D341Med (cell line): ENCODE data around the gene SPATA33.
A peak's percentile ranks its signal among the peaks of the same experiment; 100 is the strongest.

ENCODE experiments used
- DNase-seq: peaks from one replicate; pipeline ENCODE4 v3.0.0; 2012; ENCODE audit warnings: low spot score

Gene SPATA33

DNA sequence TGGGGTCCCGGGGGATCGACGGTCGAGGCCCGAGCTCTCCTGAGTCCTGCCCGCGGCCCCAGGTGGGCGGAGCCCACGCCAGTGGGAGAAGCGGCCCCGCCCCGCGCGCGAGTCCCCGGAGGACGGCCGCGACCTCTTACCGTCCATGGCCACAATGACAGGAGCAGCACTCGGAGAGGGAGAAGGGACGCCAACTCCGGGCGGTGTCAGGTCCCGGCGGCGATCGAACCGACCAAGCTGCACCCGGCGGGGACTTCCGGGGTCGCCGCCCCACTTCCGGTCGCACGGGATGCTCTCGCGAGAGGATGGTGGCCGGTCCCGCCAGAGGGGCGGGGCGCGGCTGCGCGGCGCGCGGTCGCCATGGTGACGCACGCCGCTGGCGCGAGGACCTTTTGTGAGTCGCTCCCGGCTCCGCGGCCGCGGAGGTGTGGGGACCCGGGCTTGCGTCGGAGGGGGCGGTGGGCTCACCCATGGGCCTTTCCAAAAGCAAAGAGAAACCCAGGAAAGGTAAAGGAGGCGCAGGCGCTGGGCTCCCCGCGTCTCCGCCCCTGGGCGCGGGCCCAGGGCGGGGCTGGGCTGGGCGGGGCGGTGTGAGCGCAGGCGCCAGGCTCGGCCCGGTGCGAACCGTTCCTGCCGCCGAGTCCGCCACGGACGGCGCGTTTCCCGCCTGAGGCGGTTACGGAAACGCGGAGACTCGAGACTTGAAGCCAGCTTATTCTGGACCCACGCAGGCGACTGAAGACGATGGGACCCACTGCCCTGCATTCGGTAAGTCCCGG lies at the start of gene SPATA33, which contains the start of gene CHMP1A:
Gene SPATA33 (plus strand): TSS at position 395 of the 779 bp plus-strand sequence. CDS start 76 bp downstream, at position 471.
Gene CHMP1A (minus strand): TSS at position 267 of the 779 bp plus-strand sequence. CDS start 120 bp downstream, at position 147.
- DNase-seq: peak; percentile 99

DNA sequence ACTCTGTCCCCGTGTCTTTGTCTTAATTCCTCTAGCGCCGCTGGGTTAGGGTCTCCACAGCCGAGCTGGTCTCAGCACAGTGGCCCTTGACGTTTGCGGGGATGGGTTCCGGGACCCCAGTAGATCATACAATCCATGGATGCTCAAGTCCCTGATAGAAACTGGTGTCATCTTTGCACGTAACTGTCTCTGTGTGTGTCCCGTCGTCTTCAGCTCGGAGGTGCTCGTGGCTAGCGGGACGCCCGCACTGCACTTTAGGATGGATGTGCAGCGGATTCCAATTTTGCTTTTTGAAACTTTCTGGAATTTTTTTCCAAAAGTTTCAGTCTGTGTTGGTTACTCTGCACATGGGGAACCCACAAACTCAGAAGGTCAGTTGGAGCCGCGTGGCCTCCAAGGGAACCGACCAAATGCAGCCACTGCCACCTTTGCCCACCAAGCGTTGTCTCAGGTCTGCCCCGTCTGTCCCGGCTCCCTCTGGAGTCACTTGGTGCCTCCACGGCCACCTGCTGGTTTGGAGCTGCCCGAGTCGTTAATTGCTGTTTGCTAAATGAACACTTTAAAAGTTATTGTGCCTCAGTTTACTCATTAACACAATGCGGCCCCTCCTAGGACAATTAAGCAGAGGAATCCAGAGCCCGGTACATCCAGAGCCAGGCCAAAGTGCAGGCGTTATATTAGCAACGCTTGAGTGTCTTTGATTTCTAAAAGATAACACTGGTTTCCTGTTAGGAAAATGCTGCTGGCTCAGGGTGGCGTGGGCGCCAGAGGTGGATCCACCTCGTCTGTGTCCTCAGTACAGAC lies 49.5 kb upstream of the SPATA33 start:
- no peak for DNase-seq

DNA sequence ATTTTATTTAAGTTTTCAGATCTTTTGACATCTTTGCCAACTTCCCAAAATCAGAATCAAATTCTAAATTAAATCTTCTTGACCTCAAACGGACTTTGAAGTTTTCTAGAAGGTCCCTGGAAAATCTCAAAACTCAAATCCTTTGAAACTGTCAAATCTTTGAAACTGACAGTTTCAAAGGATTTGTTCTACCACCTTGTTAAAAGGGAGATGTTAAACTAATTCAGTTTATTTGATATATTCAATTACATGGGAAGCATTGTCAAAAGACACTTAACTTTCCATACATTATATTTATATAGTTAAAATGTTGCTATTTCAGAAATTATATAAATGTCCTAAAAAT lies 47.6 kb upstream of the SPATA33 start:
- no peak for DNase-seq

DNA sequence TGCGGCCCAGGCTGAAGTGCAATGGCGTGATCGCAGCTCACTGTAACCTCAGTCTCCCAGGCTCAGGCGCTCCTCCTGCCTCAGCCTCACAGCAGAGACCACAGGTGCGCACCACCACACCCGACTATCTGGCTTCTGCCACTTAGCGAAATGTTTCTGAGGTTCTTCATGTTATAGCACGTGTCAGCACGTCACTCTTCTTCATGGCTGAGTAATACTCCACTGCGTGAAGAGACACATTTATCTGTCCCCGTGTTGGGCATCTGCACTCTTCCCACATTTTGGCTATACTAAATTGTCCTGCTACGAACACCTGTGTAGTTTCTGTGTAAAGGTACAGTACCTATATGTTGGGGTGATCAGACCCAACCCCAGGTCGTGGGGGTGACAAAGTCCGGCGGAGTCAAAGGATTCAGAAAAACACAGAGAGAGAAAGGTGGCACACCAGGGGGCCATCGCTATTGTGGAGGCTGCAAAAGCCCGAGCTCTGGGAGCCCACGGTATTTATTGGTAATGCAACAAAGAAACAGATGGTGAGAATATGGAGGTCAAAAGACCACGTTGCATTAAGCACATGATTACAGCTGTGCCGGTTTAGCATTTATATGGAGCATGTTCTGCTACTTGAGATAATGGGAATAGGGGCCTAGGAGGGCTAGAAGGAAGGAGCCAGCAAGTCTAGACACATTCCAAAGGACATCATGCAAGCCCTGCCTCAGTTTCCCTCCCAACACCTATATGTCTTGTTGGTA lies 45.0 kb upstream of the SPATA33 start:
- DNase-seq: no peak

DNA sequence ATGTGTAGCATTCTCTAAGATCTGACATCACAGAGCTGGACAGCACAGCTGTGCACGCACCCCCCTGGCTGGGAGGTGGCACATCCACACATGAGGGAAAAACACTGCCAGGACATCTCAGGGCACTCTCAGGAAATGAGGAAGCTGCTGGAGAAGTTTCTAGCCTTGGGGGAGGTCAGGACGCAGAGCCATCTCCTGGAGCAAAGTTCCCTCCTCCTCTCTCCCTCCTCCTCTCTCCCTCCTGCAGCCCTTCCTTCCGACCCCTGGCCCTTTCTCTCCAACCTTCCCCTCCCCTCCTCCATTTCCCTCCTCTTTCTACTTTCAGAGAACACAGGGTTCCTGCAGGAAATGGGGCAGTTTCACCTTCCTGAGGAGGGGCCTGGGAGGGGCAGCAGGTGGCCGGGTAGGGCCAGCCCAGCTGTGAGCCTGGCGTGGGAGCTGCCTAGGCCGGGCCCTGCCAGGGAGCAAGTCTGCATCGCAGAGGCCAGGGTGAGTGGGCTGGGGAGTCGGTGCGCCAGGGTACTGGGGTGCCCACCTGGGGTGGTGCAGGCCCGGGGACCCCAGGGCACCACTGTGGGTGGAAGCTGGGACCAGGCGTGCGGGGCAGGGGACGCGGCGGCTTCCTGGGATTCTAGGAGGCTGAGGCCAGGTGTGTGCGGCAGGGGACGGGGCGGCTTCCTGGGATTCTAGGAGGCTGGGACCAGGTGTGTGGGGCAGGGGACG lies 44.2 kb upstream of the SPATA33 start, which contains the start of gene DPEP1:
Gene DPEP1 (plus strand): TSS at position 412 of the 723 bp plus-strand sequence. CDS start 16,769 bp downstream, outside the sequence.
- no peak for DNase-seq

DNA sequence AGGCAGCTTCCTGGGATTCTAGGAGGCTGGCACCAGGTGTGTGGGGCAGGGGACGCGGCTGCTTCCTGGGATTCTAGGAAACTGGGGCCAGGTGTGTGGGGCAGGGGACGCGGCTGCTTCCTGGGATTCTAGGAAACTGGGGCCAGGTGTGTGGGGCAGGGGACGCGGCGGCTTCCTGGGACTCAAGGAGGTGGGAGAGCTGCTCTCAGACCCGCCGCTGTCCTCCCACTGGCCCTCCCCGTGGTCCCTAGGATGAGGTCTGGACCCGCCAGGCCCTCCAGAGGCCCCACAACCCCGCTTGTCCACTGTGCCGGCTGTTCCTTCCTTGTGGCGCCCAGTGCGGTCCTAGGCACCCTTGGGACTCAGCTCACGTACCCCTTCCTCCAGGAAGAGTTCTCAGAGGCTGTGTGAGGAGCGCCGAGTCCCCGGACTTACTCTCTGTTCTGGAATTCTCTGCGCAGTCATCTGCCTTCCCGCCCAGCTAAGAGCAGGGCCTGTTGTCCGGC lies 43.6 kb upstream of the SPATA33 start:
- no peak for DNase-seq

DNA sequence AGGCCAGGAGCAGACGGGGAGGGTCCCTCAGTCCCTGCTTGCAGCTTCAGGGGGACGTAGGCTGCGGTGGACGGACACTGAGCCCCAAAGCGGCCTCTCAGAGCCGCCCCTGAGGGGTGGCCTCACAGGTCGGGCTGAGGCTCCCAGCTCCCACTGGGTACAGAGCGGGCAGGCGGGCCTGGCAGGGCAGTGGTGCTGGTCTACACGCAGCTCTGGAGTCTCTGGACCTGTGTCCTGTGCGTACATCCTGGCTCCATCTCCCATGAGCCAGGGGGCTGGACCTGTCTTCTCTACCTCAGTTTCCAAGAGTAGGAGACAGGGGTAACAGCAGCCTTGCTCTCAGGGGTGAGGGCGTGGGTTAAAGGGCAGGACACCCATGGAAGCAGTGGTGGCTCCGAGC lies 42.5 kb upstream of the SPATA33 start:
- DNase-seq: no peak

DNA sequence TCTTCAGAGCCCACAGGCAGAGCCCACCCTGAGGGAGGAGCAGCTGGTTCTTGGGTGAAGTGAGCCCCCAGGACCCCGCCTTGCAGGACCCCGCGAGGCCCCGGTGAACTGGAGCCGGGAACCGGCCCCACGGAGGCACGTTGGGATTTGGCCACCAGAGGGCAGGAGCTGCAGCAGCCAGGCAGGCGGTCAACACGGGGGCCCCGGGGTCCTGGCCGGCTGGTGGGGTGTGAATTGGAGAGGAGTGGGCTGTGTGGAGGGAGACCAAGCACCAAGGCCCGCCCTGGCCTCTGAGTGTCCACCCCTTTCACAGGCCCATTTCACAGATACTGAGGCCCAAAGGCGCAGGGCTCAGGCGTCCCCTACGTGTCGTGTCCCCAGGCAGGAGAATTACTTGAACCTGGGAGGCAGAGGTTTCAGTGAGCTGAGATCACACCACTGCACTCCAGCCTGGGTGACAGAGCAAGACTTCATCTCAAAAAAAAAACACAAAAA lies 42.0 kb upstream of the SPATA33 start:
- DNase-seq: peak; percentile 69

DNA sequence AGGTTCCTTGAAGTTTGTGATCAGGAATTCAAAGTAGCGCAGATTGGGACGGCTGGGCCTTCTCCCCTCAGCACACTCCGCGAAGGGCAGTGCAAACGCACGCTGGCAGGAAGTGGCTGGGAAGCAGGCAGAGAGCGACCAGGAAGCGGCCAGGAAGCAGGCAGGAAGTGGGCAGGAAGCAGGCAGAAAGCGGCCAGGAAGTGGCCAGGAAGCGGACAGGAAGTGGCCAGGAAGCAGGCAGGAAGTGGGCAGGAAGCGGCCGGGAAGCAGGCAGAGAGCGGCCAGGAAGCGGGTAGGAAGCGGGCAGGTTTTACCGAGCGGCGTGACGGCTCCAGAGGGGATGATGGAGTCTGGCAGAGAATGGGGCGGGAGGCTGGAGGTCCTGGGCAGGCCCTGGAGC lies 41.0 kb upstream of the SPATA33 start:
- DNase-seq: no peak

DNA sequence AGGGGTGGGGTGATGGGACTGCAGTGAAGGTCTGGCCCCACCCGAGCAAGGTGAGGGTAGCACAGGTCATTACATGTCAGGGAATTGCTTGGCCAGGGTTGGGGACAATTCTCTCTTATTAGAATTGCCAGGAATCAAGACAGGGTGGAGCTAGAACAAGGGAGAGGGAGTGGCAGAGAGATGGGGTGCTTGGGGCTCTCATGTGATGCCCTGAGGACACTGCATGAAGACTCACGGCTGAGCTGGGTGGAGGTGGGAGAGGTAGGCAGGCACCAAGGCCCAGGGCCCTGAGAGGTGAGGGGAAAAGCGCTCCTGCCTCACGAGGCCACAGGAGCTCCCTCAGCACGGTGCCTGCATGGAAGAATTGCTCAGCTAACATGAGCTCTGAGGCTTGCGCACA lies 40.6 kb upstream of the SPATA33 start:
- no peak for DNase-seq

DNA sequence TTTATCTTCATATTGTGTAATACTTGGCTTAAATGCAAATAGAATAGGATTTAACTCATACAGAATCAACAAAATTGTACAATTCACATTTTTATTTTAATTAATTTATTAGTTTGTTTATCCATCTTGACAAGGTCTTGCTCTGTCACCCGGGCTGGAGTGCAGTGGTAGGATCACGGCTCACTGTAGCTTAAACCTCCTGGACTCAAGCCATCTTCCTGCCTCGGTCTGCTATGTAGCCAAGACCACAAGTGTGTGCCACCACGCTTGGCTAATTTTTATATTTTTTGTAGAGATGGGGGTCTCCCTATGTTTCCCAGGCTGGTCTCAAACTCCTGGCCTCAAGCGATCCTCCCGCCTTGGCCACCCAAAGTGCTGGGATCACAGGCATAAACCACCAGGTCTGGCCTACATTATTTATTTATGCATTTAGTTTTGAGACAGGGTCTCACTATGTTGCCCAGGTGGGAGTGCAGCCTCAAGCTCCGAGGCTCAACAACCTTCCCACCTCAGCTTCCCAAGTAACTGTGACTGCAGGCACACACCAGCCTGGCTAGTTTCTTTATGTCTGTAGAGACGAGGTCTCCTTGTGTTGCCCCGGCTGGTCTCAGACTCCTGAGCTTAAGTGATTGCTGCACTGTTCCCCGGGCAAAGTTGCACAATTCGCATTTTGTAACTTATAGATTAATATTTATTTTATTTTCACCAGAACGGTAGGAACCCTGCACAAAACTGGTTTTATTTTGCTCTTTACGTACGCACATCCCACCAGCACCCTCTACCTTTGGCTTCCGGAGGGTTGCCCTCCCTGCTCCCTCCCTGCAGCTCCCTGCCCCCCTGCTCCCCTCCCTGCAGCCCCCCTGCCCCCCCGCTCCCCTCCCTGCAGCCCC lies 39.3 kb upstream of the SPATA33 start:
- no peak for DNase-seq

DNA sequence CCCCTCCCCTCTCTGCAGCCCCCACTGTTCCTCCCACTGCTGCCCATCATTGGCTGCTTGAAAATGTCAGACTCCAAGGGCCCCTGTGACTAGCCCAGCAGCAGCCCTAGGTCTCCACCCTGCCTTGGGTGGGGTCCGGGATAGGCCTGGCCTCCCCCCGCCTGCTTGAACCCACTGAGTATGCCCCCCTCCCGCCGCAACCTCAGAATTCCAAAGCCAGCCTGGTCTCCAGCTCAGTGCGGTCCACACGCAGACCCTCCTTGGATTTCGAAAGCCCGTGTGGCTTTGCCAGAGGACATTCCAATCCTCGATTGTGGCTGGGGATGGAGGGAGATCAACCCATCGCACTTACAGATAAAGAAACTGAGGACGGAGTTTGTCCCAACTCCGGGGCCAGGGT lies 37.8 kb upstream of the SPATA33 start:
- DNase-seq: no peak

DNA sequence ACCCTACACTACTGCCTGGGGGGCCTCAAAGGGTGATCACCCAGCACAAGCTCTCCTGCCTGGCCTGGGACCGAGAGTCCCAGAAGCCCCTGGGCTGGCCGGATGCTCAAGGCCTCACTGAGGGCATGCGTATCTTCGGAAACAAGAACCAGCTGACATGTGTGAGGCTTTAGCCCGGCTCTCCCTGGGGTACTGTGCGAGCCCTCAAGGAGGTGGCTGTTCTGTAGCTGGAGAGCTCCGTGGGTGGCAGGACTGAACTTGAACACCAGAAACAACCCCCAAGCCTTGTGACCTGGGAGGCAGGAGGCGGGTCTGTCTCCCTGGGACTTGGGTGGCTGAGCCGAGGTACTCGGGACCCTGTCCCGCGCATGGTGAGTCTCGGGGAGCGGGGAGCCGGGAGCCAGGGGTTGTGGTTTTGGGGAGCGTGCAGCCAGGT lies 37.2 kb upstream of the SPATA33 start:
- no peak for DNase-seq

DNA sequence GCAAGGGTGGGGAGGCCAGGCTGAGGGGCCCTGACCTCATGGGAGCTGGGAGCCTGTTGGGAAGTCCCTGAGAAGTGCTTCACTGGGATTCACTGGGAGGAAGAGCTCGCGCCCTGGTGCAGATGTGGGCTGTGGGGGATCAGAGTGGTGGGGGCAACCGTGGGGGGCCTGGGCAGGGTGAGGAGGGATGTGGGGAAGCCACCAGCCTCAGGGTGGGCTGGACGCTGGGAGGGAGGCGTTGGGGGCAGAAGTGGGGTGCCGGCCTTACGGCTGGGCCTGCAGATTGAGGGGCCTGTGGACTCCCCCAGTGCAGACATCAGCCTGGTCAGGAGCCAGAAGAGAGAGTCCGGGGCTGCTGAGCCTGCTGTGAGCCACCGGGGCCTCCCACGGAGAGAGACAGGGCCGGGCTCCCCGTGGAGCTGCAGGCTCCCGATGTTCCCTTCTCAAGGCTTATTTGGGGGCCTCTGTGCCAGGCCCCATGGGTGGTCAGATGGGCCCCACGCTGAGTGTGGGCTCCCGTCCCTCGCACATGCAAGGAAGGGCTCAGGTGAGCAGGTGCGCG lies 36.4 kb upstream of the SPATA33 start:
- DNase-seq: no peak

DNA sequence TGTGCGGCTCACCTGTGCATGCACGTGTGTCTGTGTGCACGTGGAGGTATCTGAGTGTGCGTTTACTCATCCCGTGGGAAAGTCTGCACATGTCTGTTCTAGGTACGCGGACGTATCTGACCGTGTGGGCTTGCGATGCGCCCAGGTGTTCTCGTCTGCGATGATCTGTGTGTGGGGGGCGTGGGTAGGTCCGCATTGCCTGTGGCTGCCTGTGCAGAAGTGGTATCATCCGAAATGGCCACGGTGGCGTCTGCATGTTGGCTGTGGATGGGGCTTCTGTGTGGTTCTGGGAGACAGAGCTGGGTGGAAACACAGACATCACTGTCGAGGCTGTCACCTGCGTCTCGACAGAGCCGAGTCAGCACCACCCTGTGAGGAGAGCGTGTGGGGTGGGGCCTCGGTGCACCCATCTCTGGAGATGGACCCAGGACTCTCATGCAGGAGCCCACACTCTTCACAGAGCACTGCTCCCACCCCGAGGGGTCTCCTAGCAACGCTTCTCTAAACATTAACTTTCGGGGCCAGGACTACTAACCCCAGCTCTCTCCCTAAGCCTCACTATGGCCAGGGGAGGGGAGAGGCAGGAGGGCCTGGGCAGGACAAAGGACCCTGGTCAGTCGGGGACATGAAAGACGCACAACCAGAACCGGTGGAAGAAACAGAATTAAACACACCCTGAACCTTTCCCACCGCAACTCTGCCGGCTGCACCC lies 35.8 kb upstream of the SPATA33 start:
- no peak for DNase-seq

DNA sequence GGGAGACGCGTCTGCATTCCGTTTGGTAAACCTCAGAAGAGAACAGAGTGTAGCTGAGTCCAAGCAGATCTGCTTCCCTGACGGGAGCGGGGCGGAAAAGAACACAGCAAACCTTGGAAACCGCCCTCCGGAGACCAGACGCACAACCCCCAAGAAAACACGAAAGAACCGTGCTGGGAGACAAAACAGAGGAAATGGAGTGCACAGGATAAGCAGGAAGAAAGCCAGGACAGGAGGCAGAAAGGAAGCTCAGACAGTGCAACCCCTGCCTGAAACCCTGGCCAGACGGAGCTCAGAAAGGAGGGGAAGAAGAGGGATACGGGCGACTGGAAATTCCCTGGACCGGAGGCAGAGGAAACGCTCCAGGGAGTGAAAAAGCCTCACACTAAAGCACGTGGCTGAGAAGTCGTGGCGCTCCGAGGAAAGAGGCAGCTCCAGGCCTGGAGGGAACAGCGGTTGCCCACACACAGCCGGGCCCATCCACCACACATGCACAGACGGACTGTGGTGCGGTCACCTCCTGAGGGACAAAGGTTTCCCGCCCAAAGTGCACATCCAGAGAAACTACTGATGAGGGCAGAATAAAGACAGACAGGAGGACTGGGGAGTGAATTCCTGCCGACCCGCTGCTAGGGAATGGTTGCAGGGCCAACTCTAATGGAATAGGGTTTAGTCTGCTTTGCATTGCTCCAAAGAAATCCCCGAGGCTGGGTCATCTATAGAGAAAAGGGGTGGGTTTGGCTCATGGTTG lies 34.0 kb upstream of the SPATA33 start:
- no peak for DNase-seq

DNA sequence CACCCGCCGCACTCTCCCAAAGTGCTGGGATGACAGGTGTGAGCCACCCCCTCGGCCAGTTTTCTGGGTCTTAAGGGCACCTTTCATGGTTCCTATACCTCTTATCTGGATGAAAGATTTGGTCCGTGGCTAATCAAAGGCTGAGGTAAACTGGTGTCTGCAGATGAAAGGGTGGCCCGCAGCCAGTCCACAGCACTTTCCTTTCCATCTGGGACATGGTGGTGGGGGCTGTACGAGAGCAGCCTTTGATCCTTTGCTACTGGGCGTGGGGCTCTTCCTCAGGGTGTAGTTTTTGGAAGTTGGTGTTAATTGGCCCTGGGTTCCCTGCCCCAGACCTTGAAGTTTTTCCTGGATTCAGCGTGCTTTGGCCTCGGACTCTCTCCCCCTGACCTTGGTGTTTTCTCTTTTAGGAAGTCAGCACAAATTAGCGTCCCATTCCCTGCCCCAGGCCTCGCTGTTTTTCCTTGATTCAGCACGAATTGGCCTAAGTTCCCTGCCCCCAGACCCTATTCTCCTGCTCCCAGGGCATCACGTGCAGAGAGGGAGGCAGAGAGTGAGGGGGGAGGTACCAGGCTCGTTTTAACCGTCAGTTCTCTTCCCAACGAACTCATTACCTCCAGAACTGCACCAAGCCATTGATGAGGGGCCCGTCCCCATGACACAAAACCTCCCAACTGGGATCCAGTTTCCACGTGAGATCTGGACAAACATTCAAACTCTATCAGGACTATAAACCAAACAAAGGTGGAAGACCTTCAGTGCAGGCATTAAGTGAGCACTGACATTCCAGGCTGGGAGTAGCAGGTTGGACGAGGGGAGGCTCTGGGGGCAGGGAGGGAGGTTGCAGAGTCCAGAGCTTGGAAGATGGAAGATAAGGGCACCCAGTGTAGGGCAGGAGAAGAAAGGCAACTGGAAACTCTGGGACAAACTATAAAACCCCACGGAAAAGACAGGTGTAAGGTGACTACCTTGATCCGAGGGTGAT lies 32.6 kb upstream of the SPATA33 start:
- no peak for DNase-seq
